Body of pancreas (tissue), 4 donors: ENCODE measurements around the gene AK4.

Experiments
- POLR2A ChIP-seq, 3 donors: fragments of 450-650 bp; IDR thresholded peaks; one replicate each; pipeline ENCODE4 v1.6.1; 2016; ENCODE audit warnings: antibody characterized with exemption in 3 of 3, mild to moderate bottlenecking in 2 of 3
- TF ChIP-seq, protein P1 (sequence below), 7 experiments: fragments of 450-650 bp in 4 of 7; fragments of 200-600 bp in 3 of 7; sonication (generic) in 3 of 7; IDR thresholded peaks; one replicate each; pipeline ENCODE4 v1.5.1; 2016 to 2019; ENCODE audit warnings: antibody characterized with exemption in 7 of 7

DNA sequence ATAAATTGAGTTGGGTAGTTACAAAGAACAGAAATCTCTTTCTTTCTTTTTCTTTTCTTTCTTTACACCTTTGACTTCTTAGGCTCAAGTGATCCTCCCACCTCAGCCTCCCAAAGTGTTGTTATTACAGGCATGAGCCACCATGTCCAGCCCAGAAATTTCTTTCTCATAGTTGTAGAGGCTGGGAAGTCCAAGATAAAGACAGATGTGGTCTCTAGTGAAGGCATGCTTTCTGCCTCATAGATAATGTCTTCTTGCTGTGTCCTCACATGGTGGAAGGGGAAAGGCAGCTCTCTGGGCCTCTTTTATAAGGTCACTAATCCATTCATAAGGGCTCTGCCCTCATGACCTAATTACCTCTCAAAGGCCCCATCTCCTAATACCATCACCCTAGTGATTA is 97.3 kb downstream of the AK4 start:
- TF ChIP-seq POLR2A (IDR thresholded peaks at IDR 0.05): no peak
- TF ChIP-seq, protein P1, sequence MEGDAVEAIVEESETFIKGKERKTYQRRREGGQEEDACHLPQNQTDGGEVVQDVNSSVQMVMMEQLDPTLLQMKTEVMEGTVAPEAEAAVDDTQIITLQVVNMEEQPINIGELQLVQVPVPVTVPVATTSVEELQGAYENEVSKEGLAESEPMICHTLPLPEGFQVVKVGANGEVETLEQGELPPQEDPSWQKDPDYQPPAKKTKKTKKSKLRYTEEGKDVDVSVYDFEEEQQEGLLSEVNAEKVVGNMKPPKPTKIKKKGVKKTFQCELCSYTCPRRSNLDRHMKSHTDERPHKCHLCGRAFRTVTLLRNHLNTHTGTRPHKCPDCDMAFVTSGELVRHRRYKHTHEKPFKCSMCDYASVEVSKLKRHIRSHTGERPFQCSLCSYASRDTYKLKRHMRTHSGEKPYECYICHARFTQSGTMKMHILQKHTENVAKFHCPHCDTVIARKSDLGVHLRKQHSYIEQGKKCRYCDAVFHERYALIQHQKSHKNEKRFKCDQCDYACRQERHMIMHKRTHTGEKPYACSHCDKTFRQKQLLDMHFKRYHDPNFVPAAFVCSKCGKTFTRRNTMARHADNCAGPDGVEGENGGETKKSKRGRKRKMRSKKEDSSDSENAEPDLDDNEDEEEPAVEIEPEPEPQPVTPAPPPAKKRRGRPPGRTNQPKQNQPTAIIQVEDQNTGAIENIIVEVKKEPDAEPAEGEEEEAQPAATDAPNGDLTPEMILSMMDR (IDR thresholded peaks at IDR 0.05): no peak
